ENCODE measurements around the gene PPP1R18. TPM values are rescaled to one million over a fixed set of nuclear protein-coding genes. Genes with fewer than 3 reads are reported as not detected.

The PPP1R18 gene
- total and polyA plus RNA-seq, 9 of the 15 experiments (the other 6 are each of a cell fraction or from before 2014, with no cell fraction given): 12.0 to 99.2 (median 42.6) TPM

- TF ChIP-seq ZBTB49 (CRISPR knock-in tag; IDR thresholded peaks at IDR 0.05; ENCODE audit: borderline replicate concordance) (no peak), RBBP5 (IDR thresholded peaks at IDR 0.05; ENCODE audit: borderline replicate concordance, insufficient read depth, low read length, poor library complexity, severe bottlenecking) (peak; percentile 52), SMAD1 (IDR thresholded peaks at IDR 0.05; ENCODE audit: low read depth, low read length, partially characterized antibody) (no peak), ZNF696 (CRISPR knock-in tag; conservative IDR thresholded peaks at IDR 0.05) (no peak), ARID3A (IDR thresholded peaks at IDR 0.05; ENCODE audit: borderline replicate concordance, low read depth, low read length) (no peak), GATA2 (CRISPR knock-in tag; IDR thresholded peaks at IDR 0.05) (no peak), MAFK (IDR thresholded peaks at IDR 0.05; ENCODE audit: low read length) (no peak), TRIM25 (IDR thresholded peaks at IDR 0.05; ENCODE audit: borderline replicate concordance) (no peak), SRSF3 (IDR thresholded peaks at IDR 0.05; ENCODE audit: insufficient read depth, low read length) (no peak), HINFP (tag; conservative IDR thresholded peaks at IDR 0.05; ENCODE audit: low read depth) (no peak), XRCC5 (IDR thresholded peaks at IDR 0.05; ENCODE audit: low read depth, low read length) (no peak)
- TF ChIP-seq, protein P1, sequence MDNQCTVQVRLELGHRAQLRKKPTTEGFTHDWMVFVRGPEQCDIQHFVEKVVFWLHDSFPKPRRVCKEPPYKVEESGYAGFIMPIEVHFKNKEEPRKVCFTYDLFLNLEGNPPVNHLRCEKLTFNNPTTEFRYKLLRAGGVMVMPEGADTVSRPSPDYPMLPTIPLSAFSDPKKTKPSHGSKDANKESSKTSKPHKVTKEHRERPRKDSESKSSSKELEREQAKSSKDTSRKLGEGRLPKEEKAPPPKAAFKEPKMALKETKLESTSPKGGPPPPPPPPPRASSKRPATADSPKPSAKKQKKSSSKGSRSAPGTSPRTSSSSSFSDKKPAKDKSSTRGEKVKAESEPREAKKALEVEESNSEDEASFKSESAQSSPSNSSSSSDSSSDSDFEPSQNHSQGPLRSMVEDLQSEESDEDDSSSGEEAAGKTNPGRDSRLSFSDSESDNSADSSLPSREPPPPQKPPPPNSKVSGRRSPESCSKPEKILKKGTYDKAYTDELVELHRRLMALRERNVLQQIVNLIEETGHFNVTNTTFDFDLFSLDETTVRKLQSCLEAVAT (IDR thresholded peaks at IDR 0.05): no peak
Observed at GRCh38 chr6:30690403-30691207, 4.2 kb upstream of the PPP1R18 start, which contains the start of gene NRM (continued).
